ENCODE measurements around the gene DLGAP1.
A peak's percentile ranks its signal among the peaks of the same experiment; 100 is the strongest.

DLGAP1 gene

DNA sequence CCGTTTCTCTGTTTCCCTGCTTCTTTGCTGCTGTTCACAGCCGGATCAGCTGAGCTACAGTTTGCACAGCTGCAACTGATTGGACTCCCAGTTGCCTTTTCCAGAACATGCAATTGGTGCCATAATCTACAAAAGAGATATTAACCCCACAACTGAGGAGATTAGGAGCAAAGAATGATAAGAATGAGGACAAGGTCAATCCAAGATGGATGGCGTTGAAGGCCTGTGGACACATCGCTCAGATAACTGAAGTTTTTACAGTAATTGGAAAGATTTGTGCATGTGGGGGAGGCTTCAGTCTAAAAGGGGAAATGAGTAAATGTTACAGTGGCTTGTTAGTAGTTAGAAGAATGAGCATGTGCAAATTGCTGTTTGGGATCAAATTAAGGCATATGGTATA is 741.9 kb downstream of the DLGAP1 start:
- H3K4me3 ChIP-seq (ENCODE audit: low read depth, low read length) = no peak overlapping the region
- H3K27ac ChIP-seq (ENCODE audit: extremely low read depth, low read depth, low read length) = no peak overlapping the region
- no peak for TF ChIP-seq ZNF585B (tag by site-specific recombination; IDR thresholded peaks at IDR 0.05)
- TF ChIP-seq ZSCAN30 (tag by site-specific recombination; IDR thresholded peaks at IDR 0.05) = no peak
- TF ChIP-seq GFI1B (tag by site-specific recombination; IDR thresholded peaks at IDR 0.05) = no peak
- TF ChIP-seq SP2 (tag by site-specific recombination; IDR thresholded peaks at IDR 0.05) = no peak
- H3K36me3 ChIP-seq (ENCODE audit: control insufficient read depth in 2 of 2, insufficient read depth in 1 of 2, low read length in 2 of 2) = no peaks in the 10 kb centered on the region
- CTCF ChIA-PET = interaction anchor here (0.6 kb wide), 4 partner anchors 23 to 457 kb away, joined by 3 read pairs; no protein-coding TSS in a partner anchor
- POLR2A ChIA-PET = no interaction called here
- no peaks in the 10 kb centered on the region for H3K9me3 ChIP-seq (ENCODE audit: control insufficient read depth, insufficient read depth, low read depth, low read length)
- peaks cover 8% of the 10 kb centered on the region for H3K4me1 ChIP-seq (ENCODE audit: control insufficient read depth, insufficient read depth, low read length)

GRCh38 chr18:3712491-3712890 is 742.6 kb downstream of the DLGAP1 start:
- peaks cover 8% of the 10 kb centered on the region for H3K4me1 ChIP-seq (ENCODE audit: control insufficient read depth, insufficient read depth, low read length)
- TF ChIP-seq ZNF48 (tag by site-specific recombination; IDR thresholded peaks at IDR 0.05) = no peak
- no peak for TF ChIP-seq ZNF596 (tag by site-specific recombination; IDR thresholded peaks at IDR 0.05)
- TF ChIP-seq ZNF350 (tag by site-specific recombination; IDR thresholded peaks at IDR 0.05) = no peak
- TF ChIP-seq ZNF707 (tag by site-specific recombination; IDR thresholded peaks at IDR 0.05) = no peak
- TF ChIP-seq ZNF514 (tag by site-specific recombination; IDR thresholded peaks at IDR 0.05) = no peak
- no peak for TF ChIP-seq ZBTB8A (tag by site-specific recombination; IDR thresholded peaks at IDR 0.05)
- no peak for TF ChIP-seq SETDB1 (IDR thresholded peaks at IDR 0.05; ENCODE audit: insufficient read length, low read length)
- TF ChIP-seq EGR2 (tag by site-specific recombination; IDR thresholded peaks at IDR 0.05; ENCODE audit: low read depth) = no peak
- no peak for TF ChIP-seq INSM2 (tag by site-specific recombination; IDR thresholded peaks at IDR 0.05)
- TF ChIP-seq ZNF561 (tag by site-specific recombination; IDR thresholded peaks at IDR 0.05; ENCODE audit: borderline replicate concordance) = no peak
- TF ChIP-seq, protein P1, sequence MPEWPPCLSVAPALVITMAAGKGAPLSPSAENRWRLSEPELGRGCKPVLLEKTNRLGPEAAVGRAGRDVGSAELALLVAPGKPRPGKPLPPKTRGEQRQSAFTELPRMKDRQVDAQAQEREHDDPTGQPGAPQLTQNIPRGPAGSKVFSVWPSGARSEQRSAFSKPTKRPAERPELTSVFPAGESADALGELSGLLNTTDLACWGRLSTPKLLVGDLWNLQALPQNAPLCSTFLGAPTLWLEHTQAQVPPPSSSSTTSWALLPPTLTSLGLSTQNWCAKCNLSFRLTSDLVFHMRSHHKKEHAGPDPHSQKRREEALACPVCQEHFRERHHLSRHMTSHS (tag by site-specific recombination; IDR thresholded peaks at IDR 0.05) = no peak
- TF ChIP-seq, protein P2, sequence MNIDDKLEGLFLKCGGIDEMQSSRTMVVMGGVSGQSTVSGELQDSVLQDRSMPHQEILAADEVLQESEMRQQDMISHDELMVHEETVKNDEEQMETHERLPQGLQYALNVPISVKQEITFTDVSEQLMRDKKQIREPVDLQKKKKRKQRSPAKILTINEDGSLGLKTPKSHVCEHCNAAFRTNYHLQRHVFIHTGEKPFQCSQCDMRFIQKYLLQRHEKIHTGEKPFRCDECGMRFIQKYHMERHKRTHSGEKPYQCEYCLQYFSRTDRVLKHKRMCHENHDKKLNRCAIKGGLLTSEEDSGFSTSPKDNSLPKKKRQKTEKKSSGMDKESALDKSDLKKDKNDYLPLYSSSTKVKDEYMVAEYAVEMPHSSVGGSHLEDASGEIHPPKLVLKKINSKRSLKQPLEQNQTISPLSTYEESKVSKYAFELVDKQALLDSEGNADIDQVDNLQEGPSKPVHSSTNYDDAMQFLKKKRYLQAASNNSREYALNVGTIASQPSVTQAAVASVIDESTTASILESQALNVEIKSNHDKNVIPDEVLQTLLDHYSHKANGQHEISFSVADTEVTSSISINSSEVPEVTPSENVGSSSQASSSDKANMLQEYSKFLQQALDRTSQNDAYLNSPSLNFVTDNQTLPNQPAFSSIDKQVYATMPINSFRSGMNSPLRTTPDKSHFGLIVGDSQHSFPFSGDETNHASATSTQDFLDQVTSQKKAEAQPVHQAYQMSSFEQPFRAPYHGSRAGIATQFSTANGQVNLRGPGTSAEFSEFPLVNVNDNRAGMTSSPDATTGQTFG (tag by site-specific recombination; IDR thresholded peaks at IDR 0.05; ENCODE audit: borderline replicate concordance) = no peak
- CTCF ChIA-PET = interaction anchor here (0.6 to 1.5 kb wide), 5 partner anchors 58 to 431 kb away, joined by 3 to 5 read pairs (median 3); no protein-coding TSS in a partner anchor
- no peaks in the 10 kb centered on the region for H3K36me3 ChIP-seq (ENCODE audit: control insufficient read depth in 2 of 2, insufficient read depth in 1 of 2, low read length in 2 of 2)
- H3K27ac ChIP-seq (ENCODE audit: extremely low read depth, low read depth, low read length) = no peak overlapping the region
- no peak overlapping the region for H3K4me3 ChIP-seq (ENCODE audit: low read depth, low read length)
- no peaks in the 10 kb centered on the region for H3K9me3 ChIP-seq (ENCODE audit: control insufficient read depth, insufficient read depth, low read depth, low read length)
- POLR2A ChIA-PET = no interaction called here

- ChIA-PET CTCF (interaction anchor here (0.5 to 4.1 kb wide), 17 partner anchors 8 to 335 kb away, joined by 3 to 18 read pairs (median 4); no protein-coding TSS in a partner anchor), POLR2A (no interaction called here)
- TF ChIP-seq ZNF777 (tag by site-specific recombination; IDR thresholded peaks at IDR 0.05; ENCODE audit: borderline replicate concordance) = no peak
- TF ChIP-seq ZNF423 (tag by site-specific recombination; IDR thresholded peaks at IDR 0.05) = no peak
- TF ChIP-seq FEZF1 (tag by site-specific recombination; IDR thresholded peaks at IDR 0.05) = peak; percentile 22; the same call in 1 of the 2 replicates
- TF ChIP-seq, protein P2 (tag by site-specific recombination; IDR thresholded peaks at IDR 0.05; ENCODE audit: borderline replicate concordance) = no peak
- no peak for TF ChIP-seq ZBTB26 (tag by site-specific recombination; optimal IDR thresholded peaks at IDR 0.05)
- no peak for TF ChIP-seq ZNF792 (tag by site-specific recombination; IDR thresholded peaks at IDR 0.05)
These were observed 744.3 kb downstream of the DLGAP1 start for GRCh38 chr18:3710712-3711301.

More at GRCh38 chr18:3710712-3711301, 744.3 kb downstream of the DLGAP1 start:
- H3K9me3 ChIP-seq (ENCODE audit: control insufficient read depth, insufficient read depth, low read depth, low read length) = no peaks in the 10 kb centered on the region
- no peak overlapping the region for H3K4me3 ChIP-seq (ENCODE audit: low read depth, low read length)
- H3K36me3 ChIP-seq (ENCODE audit: control insufficient read depth in 2 of 2, insufficient read depth in 1 of 2, low read length in 2 of 2) = no peaks in the 10 kb centered on the region
- 0 out of 2 replicates have a peak overlapping the region, but pooled peaks have one; percentile 24 for H3K27ac ChIP-seq (ENCODE audit: extremely low read depth, low read depth, low read length)
- peaks cover 8% of the 10 kb centered on the region for H3K4me1 ChIP-seq (ENCODE audit: control insufficient read depth, insufficient read depth, low read length)
